Umbilical cord (tissue), 2 donors: Measurements from ENCODE around the gene IFFO2. TPM values are rescaled to one million over a fixed set of nuclear protein-coding genes. Genes with fewer than 3 reads are reported as not detected.
"Not testable (repeated sequence)": the region's sequence is repeated elsewhere in the genome, so short reads cannot be mapped to it uniquely, and the experiment has no call there.

Experiments used
- DNase-seq: peaks from one replicate; pipeline ENCODE4 v3.0.0-alpha.2; 2015; ENCODE audit warnings: low spot score
- total RNA-seq: library from RNA; depleted of rRNA; stranded (reverse); fragments of >200 nt; gene quantifications from one replicate; pipeline ENCODE4 v1.2.3, GENCODE V29; 2014; ENCODE audit warnings: low replicate concordance; ENCODE audit not compliant: insufficient read depth

Gene IFFO2
- total RNA-seq, 1 donor from 2014 or later, result 14.0 TPM

- DNase-seq, result no peak
These were observed 61.2 kb downstream of the IFFO2 start for GRCh38 chr1:18895317-18895716.

- DNase-seq, result no peak
These were observed 63.4 kb downstream of the IFFO2 start for GRCh38 chr1:18893120-18893519.

- DNase-seq, result not testable (repeated sequence)
These were observed 64.6 kb downstream of the IFFO2 start for GRCh38 chr1:18891858-18892257.

GRCh38 chr1:18891426-18891780, 65.1 kb downstream of the IFFO2 start:
- DNase-seq, result no peak

GRCh38 chr1:18890706-18891425, 65.6 kb downstream of the IFFO2 start:
- peak; percentile 20 for DNase-seq

GRCh38 chr1:18886003-18886335, 70.5 kb downstream of the IFFO2 start:
- no peak for DNase-seq

- no peak for DNase-seq
These were observed 71.0 kb downstream of the IFFO2 start for GRCh38 chr1:18885311-18886002.

GRCh38 chr1:18884727-18885126, 71.7 kb downstream of the IFFO2 start:
- DNase-seq, result no peak

GRCh38 chr1:18884419-18884717, 72.1 kb downstream of the IFFO2 start:
- no peak for DNase-seq

GRCh38 chr1:18883636-18884418, 72.6 kb downstream of the IFFO2 start:
- peak; percentile 63 for DNase-seq

GRCh38 chr1:18883079-18883478, 73.4 kb downstream of the IFFO2 start:
- DNase-seq, result no peak

GRCh38 chr1:18882486-18882885, 74.0 kb downstream of the IFFO2 start:
- no peak for DNase-seq

- DNase-seq, result no peak
These were observed 74.6 kb downstream of the IFFO2 start for GRCh38 chr1:18881642-18882431.

GRCh38 chr1:18881164-18881563, 75.3 kb downstream of the IFFO2 start:
- no peak for DNase-seq

- no peak for DNase-seq
These were observed 75.9 kb downstream of the IFFO2 start for GRCh38 chr1:18880585-18880984.

GRCh38 chr1:18879791-18880309, 76.6 kb downstream of the IFFO2 start:
- DNase-seq, result no peak

GRCh38 chr1:18879215-18879790, 77.2 kb downstream of the IFFO2 start:
- no peak for DNase-seq

- no peak for DNase-seq
These were observed 77.8 kb downstream of the IFFO2 start for GRCh38 chr1:18878538-18879214.

GRCh38 chr1:18877282-18877681, 79.2 kb downstream of the IFFO2 start:
- DNase-seq, result no peak

GRCh38 chr1:18876210-18876609, 80.3 kb downstream of the IFFO2 start:
- no peak for DNase-seq

- DNase-seq, result no peak
These were observed 80.7 kb downstream of the IFFO2 start for GRCh38 chr1:18875796-18876128.
